ENCODE measurements around the gene LRCH1.

The LRCH1 gene

DNA sequence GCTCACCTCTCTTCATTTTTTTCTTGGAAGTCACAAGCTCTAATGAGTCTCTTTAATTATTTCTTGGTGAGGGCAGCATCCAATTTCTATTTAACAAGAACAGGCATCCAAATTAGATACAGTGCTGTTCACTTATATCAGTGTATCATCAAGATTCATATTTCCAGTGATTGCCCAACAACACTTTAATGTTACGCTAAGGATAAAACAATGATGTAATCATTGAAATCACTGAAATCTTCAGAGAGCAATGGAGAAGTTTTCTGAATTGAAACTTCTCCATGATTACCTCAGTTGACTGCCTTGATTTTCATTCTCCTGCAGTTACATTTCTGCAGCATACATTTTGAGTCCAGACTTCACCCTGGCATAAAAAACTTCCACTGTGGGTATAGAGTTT, 17.1 kb upstream of the LRCH1 start:
- DNase-seq = no peak

DNA sequence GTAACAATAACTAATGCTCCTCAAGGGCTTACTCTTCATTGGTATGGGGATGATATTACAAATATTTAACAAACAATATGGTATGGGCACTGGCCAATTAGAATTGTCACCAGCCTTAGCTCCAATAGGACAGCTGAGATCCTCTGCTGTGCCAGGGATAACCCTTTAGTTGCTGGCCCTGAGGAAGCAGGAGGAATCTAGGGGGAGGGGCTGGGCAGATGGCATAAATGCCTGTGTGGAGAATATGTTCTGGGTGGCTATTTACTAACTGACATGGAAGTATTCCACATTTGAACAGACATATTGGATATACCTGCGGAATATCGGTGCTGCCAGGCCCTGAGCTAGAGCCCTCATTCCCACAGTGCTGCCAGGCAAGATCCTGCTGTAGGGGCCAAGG, 16.6 kb upstream of the LRCH1 start:
- DNase-seq = no peak

DNA sequence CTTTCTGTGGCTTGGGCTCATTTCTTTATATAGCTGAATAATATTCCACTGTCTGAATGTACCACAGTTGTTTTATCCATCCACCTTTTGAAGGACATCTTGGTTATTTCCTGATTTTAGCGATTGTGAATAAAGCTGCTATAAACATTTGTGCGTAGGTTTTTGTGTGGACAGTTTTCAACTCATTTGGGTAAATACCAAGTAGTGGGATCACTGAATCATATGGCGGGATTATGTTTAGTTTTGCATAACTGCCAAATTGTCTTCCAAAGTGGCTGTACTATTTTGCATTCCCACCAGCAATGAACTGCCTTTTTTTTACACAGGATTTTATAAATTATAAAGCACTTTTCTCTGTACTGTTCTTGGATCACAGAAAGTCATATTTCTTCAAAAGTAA, 13.7 kb upstream of the LRCH1 start:
- DNase-seq = no peak

DNA sequence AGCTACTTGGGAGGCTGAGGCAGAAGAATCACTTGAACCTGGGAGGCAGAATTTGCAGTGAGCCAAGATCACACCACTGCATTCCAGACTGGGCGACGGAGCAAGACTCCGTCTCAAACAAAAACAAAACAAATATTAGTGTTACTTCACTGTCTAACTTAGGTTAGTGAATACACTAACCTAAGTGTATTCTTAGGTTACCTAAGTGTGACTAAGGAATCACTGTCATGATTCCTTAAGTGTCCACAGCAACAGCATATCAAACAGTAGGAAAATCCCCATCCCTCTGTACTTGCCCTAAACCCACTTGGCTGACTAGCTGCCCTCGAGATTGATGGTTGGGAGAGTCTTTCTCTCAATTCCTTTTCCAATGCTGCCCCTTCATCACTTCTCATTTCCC, 11.8 kb upstream of the LRCH1 start:
- DNase-seq = no peak

DNA sequence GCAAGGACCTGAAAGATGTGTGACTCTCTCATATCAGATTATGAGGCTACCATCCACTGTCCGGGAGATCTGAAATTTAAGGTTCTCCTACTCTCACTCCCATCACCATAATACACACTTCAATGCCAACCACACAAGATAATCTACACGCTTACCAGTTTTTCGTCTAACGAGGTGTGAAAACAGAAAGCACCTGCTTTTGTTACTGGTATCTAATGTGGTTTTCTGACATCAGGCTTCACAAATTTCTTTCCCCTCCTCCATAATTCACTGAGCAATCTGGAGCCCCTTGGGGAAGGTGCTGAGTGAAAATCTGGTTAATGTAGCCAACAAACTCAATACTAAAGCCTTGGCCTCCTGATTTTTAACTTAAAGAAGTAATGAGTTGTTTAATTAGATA, 10.1 kb upstream of the LRCH1 start:
- DNase-seq = no peak

DNA sequence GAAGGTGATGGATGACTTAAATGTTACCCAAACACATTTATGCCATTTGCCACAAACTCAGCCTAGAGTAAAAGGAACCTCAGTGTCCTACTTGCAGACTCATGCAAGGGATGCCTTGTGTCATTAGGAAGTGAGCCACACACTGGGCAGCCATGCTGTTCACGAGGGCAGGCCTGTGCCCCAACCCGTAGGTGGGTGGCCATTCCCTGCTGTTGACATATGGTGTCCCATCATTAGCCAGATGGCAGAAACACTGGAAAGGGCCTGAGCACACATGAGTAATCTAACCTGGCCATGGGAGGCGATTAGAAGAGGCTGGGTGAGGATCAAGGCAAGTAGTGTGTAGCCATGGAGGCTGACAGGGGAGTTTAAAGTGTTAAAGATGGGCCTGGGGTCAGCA, 9.7 kb upstream of the LRCH1 start:
- DNase-seq = no peak

DNA sequence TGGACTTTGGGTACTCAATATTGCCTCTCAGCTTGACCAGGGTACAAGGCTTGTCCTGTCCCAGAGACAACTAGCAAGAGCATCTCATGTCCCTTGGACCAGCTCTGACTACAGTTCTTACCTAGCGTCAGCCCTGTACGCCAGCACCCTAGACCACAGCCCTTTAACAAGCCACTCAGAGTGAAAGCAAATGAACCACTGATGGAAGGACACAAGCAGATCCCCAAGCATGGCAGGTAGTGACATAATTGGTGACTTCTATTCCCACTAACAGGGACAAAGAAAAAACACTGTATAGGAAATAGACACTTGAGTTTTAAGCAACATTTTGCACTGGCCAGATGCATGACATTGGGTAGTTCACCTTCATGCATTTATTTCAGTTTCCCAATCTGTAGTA, 8.8 kb upstream of the LRCH1 start:
- DNase-seq = no peak

DNA sequence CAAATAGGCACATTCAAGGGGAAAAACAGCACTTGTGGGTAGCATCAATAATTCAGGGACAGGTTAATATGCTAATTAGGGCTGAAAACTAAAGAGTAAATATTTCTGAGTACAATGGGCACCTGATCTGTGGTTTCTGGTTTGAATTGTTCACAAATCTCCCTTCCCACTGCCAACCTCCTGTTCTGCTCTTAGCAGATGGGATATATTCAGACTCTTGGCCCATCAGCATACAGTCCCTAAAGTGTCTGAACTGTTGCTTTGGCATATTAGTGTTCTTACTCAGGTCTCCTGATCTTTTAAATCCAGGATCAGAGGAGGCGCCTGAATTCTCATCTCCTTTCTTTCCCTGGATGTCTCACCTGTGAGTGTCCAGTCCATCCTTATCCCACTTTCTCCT, 8.2 kb upstream of the LRCH1 start:
- DNase-seq = no peak

DNA sequence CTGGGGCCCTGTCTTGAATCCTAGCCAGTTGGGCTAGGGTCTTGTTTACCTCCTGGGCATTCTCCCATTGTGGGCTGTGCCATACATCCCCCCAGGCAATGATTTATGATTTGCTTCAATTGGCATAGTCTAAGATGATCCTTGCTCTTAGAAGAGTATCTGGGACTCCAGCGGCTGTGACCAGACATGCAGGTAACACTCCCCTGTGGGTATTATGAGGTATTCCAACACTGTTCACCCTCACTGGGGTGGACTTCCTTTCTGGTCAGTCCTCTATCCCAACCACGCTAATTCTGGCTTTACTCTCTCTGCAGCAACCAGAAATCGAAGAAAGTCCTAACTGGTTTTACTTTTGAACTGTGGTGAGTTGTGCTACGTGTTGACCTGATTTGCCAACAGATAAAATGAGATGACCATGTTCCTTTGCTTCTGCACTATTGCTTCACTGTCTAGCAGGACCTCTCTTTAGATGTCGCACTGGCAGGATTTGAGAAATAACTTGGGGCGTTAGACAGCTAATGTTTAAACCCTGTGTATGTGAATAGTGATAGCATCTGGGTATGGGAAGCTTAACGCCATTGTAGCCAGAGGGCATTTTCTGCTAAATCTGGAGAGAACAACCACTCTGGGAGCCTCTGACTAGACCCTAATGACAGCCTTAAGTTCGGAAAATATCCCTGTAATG, 6.7 kb upstream of the LRCH1 start:
- DNase-seq = no peak

DNA sequence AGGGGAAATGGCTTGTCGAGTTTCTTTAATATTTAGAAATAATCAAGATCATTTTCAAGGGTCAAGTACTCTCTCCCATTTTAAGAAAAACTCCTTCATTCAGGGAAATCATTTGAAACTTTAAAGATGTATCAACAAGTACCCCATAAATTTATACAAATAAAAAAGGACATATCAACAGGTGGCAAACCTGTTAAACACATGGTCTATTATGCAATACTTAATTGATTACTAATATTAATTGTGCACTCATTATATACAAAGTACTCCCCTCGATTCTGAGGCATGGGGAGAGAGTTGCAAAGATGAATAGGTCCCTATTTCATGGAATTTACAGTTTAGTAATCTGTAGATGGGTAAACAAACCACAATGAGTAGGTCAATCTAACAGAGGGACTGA, 2.1 kb upstream of the LRCH1 start:
- DNase-seq = no peak

DNA sequence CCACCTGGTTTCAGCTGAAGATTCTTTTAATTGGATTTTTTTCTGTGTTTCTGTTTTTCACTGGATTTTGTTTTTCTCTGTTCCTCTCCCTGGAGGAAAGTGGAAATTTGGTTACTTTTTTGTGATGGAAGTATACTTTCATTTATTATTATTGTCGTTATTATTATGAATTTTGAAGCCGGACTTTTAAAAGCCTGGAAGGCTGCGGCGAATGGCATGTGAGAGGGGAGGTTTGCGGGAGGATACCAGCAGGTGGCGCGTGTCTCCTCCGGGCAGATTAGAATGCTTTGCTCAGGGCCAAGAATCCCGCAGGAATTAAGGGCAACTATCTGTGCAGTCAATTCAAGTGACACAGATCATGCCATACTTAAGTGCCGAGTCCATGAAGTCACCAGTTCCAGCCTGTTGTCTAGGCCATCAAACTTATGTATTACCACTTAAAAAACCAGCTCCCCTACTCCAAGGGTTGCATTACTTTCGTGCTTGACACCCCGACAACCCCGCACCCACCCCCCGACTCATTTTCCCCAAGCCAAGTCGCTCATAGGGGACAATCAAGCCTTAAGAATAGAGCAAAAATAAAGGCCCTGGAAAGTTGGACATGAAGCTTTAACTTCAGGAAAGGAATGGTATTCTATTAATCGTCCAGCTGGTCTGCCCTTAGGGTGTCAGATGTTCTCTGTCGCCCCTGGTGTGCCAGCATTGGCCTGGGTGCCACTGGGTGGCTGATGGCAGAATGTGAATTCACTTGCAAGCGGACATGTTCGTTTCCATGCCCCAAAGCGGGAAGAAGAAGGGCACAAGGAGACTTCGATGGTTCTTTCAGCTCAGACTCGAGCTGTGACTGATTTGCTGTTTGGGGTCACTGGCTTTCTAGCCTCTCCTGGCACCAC, 1.3 kb upstream of the LRCH1 start:
- peak; percentile 76 to 79 for DNase-seq

DNA sequence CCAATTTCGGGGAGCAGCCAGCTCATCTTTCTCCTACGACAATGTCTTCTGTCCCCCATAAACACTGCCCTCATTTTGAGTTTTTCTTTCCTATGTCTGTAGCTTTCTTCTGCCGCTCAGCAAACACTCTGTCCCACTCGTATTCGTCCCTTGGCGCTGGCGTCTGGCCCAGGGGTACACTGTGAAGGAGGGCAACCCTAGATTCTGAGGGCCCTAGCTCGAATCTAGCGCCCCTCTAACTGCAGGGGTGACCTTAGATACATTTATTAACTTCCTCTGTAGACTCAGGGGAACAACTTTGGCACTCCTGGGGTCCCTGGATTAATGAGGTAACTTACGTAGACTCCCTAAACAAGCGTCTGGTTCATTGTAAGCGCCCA, 677 bp upstream of the LRCH1 start:
- DNase-seq = peak in 1 of 2 donors; percentile 3

DNA sequence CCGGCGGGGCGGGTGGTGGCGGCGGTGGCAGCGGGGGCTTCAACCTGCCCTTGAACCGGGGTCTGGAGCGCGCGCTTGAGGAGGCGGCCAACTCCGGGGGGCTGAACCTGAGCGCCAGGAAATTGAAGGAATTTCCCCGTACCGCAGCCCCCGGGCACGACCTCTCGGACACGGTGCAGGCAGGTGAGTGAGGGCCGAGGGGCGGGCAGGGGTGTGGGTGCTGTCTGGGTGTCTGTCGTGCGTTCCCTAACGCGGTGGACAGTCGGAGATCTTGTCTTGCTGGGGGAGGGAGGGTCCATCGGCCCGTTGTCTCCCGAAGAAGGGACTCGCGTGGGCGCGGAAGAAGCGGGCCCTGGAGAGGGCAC, 533 bp downstream of the LRCH1 start:
- peak in 1 of 2 donors; percentile 41 for DNase-seq

DNA sequence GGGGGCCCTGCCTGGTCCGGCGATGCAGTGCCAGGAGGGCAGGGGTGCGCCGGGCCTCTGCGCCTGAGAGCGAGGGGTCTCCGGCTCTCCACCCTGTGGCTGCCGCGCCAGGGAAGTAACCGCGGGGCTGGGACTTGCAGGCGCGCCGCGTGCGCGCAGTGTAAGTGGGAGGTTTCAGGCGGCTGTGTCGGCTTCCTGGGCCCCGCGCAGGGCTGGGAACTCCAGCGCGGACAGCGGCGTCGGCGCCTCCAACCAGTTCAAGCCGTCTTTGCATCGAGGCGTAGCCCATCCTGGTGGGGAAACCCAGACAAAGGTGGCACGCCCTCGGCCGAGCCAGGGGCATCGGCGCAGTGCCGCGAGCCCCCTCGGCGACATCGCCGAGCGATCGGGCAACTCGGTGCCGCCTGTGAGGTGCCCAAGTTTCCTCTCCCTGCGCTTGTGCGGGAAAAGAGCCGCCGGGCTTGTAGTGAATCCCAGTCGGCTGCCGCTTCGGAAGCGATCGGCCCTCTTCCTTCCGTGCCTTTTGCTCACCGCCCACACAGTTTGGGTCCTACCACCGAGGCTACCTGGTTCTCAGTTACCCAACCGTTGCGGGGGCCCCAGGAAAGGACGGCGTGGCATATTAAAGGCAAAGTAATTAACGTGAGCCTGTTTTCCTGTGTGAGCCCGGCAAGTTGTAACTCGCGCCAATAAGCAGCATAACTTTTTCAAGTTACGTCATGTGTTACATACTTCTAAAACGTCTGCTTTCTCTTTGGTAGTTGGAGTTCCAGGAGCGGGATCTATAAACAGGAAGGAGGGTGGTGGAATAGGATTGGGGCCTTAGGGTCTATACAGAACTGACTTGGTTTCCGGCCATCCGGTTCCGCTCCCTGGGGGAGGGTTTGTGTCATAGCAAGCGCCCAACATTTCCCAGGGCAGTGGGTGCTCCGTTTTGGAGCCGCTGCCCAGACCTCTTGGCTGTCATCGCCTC, 1.2 kb downstream of the LRCH1 start:
- peak; percentile 73 to 78 for DNase-seq

DNA sequence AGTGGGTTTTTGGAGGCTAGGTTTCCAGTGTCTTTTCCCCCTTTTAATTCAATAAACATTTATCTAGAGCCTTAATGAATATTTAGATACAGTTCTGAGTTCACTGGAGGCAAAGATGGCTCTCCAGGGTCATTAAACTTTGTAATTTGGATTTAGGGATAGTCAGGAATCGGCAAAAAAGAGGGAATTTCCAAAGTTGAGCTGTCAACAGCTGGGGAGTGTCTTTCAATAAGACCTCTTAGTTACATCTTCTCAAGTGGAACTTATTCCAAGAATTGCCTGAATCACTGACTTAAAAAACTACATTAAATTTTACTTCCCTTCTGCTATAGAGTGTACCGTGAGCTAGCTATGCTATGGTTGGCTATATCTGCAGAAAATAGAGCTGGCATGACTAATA, 2.0 kb downstream of the LRCH1 start:
- no peak for DNase-seq

DNA sequence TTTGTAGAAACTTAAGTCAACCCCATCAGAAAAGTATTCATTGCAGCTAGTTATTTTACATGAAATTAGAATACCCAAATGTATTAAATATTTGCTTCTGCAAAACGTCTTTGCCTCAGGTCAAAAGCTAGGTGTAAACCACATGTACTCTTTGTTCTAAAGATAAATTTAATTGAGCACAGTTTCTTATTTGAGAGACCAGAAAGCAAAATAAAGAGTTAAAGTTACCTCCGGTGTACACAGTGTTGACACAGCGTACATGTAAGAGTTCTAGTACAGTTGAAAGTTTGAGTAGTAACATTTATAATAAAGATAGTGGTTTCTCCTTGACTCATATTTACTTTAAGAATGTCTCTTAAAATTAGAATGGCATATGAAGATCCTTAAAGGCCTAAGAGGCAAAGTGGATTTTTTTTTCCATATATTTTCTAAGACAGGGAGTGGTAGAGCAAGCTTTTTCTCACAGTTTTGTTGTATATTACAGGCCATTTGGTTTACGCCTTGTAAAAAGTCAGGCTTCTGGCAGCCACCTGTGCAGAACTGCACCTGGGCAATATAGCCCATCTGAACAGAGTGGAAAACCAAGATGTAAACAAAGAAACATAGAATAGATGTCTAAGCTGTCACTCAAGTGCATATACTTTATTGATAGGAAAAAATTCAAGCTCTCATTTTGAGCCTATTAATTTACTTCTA, 2.9 kb downstream of the LRCH1 start:
- no peak for DNase-seq

DNA sequence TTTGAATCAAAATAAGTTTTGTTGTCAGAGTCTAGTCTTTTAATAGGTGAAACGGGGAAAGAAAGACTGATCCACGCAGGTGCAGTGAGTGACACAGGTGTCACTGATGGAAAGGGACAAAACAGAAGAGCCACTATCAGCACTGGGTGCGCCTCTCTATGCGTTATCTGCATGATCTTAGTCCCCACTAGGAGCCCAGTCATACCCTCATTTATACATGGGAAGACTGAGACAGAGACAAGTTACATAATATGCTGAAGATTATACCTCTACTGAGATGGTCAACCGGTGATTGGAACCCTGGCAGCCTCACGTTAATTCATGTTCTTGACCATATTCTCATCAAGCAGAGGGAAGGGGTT, 3.4 kb downstream of the LRCH1 start:
- DNase-seq = no peak

DNA sequence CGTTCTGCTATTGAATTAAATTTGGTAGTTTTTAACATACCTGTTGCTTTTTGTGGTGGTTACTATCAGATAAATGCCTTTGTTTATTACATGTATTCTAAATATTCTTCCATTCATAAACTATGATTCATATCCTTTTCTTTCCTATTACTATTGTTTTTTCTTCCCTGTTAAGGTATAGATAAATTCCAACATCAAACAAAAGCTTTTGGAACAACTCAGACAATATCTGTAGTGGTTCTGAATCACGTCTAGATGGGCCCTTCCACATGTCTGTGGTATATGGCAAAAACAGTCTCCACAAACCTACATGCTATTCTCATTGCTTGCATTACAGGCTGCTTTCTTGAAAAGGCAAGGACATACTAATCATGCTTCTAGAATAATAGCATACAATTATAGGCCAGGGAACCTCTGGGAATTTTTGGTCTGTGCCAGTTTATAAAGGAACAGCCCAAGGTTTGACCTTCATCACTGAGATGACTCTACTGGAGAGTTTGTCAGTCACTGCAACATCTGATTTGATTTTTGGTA, 6.4 kb downstream of the LRCH1 start:
- DNase-seq = no peak

DNA sequence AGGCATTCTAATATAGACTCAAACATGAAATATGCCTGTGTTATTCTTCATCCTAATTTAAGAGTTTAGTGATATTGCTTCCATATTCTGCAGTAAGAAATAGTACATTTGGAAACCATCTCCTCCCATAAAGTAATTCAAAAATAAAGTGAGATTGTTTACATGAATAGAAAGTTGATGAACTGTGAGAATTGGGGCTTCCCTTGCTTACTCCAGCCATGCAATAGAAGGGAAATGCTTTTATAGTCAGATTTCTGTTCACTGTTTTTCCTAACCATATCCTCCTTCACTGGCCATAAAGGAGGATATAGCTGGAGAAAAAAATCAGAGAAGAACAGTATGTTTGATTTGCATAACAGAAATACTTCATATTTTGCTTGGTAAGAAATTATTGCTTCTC, 7.8 kb downstream of the LRCH1 start:
- no peak for DNase-seq

DNA sequence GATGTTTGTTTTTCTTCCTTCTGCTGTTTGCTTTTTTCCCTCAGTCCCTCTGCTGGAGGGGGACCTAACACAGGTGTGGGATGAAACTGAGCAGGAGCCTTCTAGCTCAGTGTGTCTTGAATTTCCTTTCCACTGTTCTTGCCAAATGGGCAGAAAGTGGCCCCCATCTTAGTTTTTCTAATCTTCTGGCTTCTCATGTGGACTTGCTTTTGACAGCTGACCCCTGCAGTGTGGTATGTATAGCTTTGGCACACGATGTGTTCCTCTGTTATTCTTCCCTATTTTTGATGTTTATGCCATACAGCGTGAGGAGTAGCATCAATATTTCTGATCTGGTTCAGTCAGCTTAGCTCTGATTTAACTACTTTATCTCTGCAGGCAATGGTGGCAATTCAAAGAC, 8.3 kb downstream of the LRCH1 start:
- DNase-seq = no peak

DNA sequence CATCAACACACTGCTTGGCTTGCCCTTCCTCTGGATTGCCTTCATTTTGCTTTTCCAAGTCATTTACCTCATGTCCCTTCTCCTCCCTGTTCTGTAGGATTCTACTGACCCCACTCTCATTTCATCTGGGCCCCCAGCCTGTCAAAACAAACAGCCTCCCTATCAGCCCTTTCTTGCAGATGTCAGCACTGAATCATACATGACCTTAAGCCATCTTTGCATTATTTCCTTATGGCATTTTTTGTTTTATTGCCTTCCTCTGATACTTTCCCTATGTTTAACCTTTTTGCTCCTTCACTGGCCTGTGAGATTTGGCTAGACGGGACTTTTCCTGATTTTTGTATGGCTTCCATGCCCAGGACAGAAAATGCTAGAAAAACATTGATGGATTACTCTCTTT, 8.7 kb downstream of the LRCH1 start:
- no peak for DNase-seq

DNA sequence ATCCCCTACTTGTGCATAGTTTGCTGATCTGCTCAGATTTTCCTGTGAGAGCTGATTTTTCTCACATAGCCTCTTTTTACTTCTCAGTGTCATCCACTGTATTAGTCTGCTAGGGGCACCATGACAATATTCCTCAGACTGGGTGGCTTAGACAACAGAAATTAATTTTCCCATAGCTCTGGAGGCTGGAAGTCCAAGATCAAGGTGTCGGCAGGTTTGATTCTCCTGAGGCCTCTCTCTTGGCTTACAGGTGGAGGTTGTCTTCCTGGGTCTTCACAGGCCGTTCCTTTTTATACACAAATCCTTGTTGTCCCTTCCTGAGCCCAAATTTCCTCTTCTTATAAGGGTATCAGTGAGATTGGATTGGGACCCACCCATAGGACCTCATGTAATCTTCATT, 9.2 kb downstream of the LRCH1 start:
- DNase-seq = no peak

DNA sequence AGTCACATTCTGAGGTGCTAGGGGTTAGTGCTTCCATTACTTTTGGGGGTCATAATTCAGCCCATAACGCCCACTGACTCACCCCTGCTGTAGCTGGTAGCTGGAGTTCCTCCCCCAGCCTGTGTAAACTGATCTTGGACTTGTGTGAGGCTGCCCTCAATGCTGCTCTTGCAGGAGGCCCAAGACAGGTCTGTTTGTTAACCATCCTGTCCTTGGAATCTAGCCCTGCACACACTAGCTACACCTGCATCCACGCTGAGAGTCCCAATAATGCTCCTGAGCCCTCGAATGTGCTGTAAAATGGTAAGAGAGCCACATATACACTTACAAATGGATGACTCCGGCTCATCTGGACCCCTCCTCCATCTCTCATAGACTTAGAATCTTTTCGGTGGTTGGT, 9.6 kb downstream of the LRCH1 start:
- DNase-seq = no peak

All from stimulated activated CD4-positive, alpha-beta T cell treated with anti-CD3 and anti-CD28 coated beads, Interleukin-2, amount 100 ng/mL, for 24 hours (primary cell).